HUDEP-2 (cell line): ENCODE data around the gene CEBPB.
"Not testable (repeated sequence)": the region's sequence is repeated elsewhere in the genome, so short reads cannot be mapped to it uniquely, and the experiment has no call there.

Source experiments
- DNase-seq, 76 experiments: peaks; one replicate each; lab custom pipeline; 2025; ENCODE audit not compliant: unreplicated experiment in 76 of 76; lab: John Stamatoyannopoulos, UW

Gene CEBPB

GRCh38 chr20:50190251-50191064 is at the start of gene CEBPB:
Gene CEBPB, plus strand, starts transcription at chr20:50190830. Its CDS starts 204 bp downstream, at chr20:50191034.
- peak in 67 of 76 experiments; percentile 12 to 77 (median 59) for DNase-seq

GRCh38 chr20:50141018-50141675 is 49.5 kb upstream of the CEBPB start:
- DNase-seq, result no peak

- no peak for DNase-seq
These were observed 48.6 kb upstream of the CEBPB start for GRCh38 chr20:50141811-50142561.

- DNase-seq, result no peak
These were observed 47.8 kb upstream of the CEBPB start for GRCh38 chr20:50142812-50143211.

GRCh38 chr20:50144362-50144761 is 46.3 kb upstream of the CEBPB start:
- no peak for DNase-seq

- no peak for DNase-seq
These were observed 45.1 kb upstream of the CEBPB start for GRCh38 chr20:50145566-50145965.

- no peak for DNase-seq
These were observed 44.4 kb upstream of the CEBPB start for GRCh38 chr20:50146214-50146613.

GRCh38 chr20:50146732-50147662 is 43.6 kb upstream of the CEBPB start:
- DNase-seq, result peak in 67 of 76 experiments; percentile 9 to 72 (median 40)

- DNase-seq, result no peak
These were observed 41.0 kb upstream of the CEBPB start for GRCh38 chr20:50149481-50150254.

GRCh38 chr20:50151034-50151743 is 39.4 kb upstream of the CEBPB start:
- peak in 57 of 76 experiments; percentile 4 to 75 (median 30) for DNase-seq

- no peak for DNase-seq
These were observed 38.1 kb upstream of the CEBPB start for GRCh38 chr20:50152394-50153152.

GRCh38 chr20:50153153-50153499 is 37.5 kb upstream of the CEBPB start:
- DNase-seq, result peak in 3 of 76 experiments; percentile 17 to 38 (median 26)

GRCh38 chr20:50153500-50154377 is 36.9 kb upstream of the CEBPB start, which contains the start of gene PEDS1:
Gene PEDS1, minus strand, starts transcription at chr20:50153723. Its CDS starts 86 bp downstream, at chr20:50153637.
- peak in 73 of 76 experiments; percentile 12 to 87 (median 71) for DNase-seq

- not testable (repeated sequence) for DNase-seq
These were observed 29.1 kb upstream of the CEBPB start for GRCh38 chr20:50161494-50161893.

GRCh38 chr20:50163570-50164317 is 26.9 kb upstream of the CEBPB start:
- no peak for DNase-seq
